Osteoblast (primary cell): ENCODE data around the gene FBXW8. TPM values are rescaled to one million over a fixed set of nuclear protein-coding genes. Genes with fewer than 3 reads are reported as not detected.

Experiments
- DNase-seq: peaks from one replicate; pipeline ENCODE4 v3.0.0; 2011; ENCODE audit warnings: low spot score, mixed read lengths; ENCODE audit not compliant: insufficient read length; ENCODE audit errors: missing footprints
- H2AFZ ChIP-seq: 2 replicates; pipeline ENCODE4 v1.6.0; 2011; ENCODE audit warnings: mild to moderate bottlenecking, low read length
- H3K27ac ChIP-seq: 2 replicates; pipeline ENCODE4 v1.5.1; 2011; ENCODE audit warnings: mild to moderate bottlenecking, low read depth, low read length, moderate library complexity
- H3K27me3 ChIP-seq: 2 replicates; pipeline ENCODE4 v1.6.0; 2012; ENCODE audit warnings: mild to moderate bottlenecking, control low read depth, inconsistent platforms, low read length, moderate library complexity; ENCODE audit not compliant: insufficient read depth
- H3K36me3 ChIP-seq: 2 replicates; pipeline ENCODE4 v1.5.1; 2011; ENCODE audit warnings: mild to moderate bottlenecking, low read length, control low read depth, moderate library complexity; ENCODE audit not compliant: insufficient read depth
- H3K4me1 ChIP-seq: 2 replicates; pipeline ENCODE4 v1.5.1; 2011; ENCODE audit warnings: mild to moderate bottlenecking, low read length, control low read depth, moderate library complexity; ENCODE audit not compliant: insufficient read depth
- H3K4me2 ChIP-seq: 2 replicates; pipeline ENCODE4 v1.6.0; 2011; ENCODE audit warnings: mild to moderate bottlenecking, low read length; ENCODE audit not compliant: insufficient read depth
- H3K4me3 ChIP-seq: fragments of 200-600 bp; sonication (generic); 3 replicates; pipeline ENCODE4 v1.5.1; 2012; ENCODE audit warnings: mild to moderate bottlenecking, low read length, inconsistent platforms; ENCODE audit not compliant: insufficient read depth
- H3K79me2 ChIP-seq: 2 replicates; pipeline ENCODE4 v1.6.0; 2012; ENCODE audit warnings: mild to moderate bottlenecking, low read length, control low read depth, inconsistent platforms; ENCODE audit not compliant: insufficient read depth
- H3K9me3 ChIP-seq: 2 replicates; pipeline ENCODE4 v1.5.1; 2011; ENCODE audit warnings: low read depth, low read length, control low read depth
- H4K20me1 ChIP-seq: 2 replicates; pipeline ENCODE4 v1.6.0; 2012; ENCODE audit warnings: mild to moderate bottlenecking, low read length, control low read depth; ENCODE audit not compliant: insufficient read depth
- total RNA-seq: library from RNA; depleted of rRNA; stranded (reverse); fragments of >200 nt; gene quantifications from 2 replicates; pipeline ENCODE4 v1.2.3, GENCODE V29; 2012
- TF ChIP-seq, protein P1 (sequence below): IDR thresholded peaks from 2 replicates; pipeline ENCODE4 v1.5.1; 2011; ENCODE audit warnings: mild to moderate bottlenecking, low read depth, low read length, moderate library complexity; ENCODE audit errors: extremely low read depth

The FBXW8 gene
- total RNA-seq, 1 donor, result 27.5 TPM

GRCh38 chr12:117006333-117006732 is 95.6 kb downstream of the FBXW8 start:
- Histone ChIP-seq H2AFZ (no peak overlapping the region), H3K9me3 (no peaks in the 10 kb centered on the region), H3K4me2 (no peak overlapping the region), H3K27ac (no peak overlapping the region), H3K36me3 (peaks cover 32% of the 10 kb centered on the region), H3K4me1 (no peaks in the 10 kb centered on the region), H3K27me3 (no peaks in the 10 kb centered on the region), H3K79me2 (no peaks in the 10 kb centered on the region), H4K20me1 (peaks cover 4% of the 10 kb centered on the region), H3K4me3 (no peak overlapping the region)
- DNase-seq, result no peak
- TF ChIP-seq, protein P1, sequence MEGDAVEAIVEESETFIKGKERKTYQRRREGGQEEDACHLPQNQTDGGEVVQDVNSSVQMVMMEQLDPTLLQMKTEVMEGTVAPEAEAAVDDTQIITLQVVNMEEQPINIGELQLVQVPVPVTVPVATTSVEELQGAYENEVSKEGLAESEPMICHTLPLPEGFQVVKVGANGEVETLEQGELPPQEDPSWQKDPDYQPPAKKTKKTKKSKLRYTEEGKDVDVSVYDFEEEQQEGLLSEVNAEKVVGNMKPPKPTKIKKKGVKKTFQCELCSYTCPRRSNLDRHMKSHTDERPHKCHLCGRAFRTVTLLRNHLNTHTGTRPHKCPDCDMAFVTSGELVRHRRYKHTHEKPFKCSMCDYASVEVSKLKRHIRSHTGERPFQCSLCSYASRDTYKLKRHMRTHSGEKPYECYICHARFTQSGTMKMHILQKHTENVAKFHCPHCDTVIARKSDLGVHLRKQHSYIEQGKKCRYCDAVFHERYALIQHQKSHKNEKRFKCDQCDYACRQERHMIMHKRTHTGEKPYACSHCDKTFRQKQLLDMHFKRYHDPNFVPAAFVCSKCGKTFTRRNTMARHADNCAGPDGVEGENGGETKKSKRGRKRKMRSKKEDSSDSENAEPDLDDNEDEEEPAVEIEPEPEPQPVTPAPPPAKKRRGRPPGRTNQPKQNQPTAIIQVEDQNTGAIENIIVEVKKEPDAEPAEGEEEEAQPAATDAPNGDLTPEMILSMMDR, result no peak

GRCh38 chr12:117007577-117007976 is 96.8 kb downstream of the FBXW8 start:
- no peak for DNase-seq
- H3K27ac ChIP-seq, result no peak overlapping the region
- no peaks in the 10 kb centered on the region for H3K27me3 ChIP-seq

DNA sequence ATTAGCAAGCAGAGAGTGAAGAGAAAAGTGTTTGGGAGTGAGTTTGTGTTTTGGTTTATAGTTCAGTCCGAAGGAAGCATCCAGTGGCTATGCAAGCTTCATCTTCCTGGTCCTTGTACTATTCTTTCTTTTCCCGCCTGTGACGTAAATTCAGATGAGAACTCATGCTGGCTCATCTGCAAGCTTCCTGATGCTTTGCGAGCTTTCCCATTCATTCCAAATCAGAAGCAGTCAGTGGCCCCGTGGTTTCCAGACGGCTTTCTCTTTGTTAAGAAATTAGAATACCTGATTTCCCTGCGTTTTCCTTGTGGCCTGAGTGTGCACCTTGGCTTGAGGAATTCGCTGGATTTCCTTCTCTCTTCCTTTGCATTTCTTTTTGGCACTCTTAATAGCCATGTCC is 99.0 kb downstream of the FBXW8 start:
- Histone ChIP-seq H3K9me3 (no peaks in the 10 kb centered on the region), H2AFZ (no peak overlapping the region), H3K27ac (no peak overlapping the region), H3K4me2 (no peak overlapping the region), H3K79me2 (no peaks in the 10 kb centered on the region), H3K27me3 (no peaks in the 10 kb centered on the region), H3K4me1 (peaks cover 12% of the 10 kb centered on the region), H3K4me3 (no peak overlapping the region), H4K20me1 (peaks cover 4% of the 10 kb centered on the region), H3K36me3 (peaks cover 35% of the 10 kb centered on the region)
- no peak for DNase-seq
- TF ChIP-seq, protein P1, result no peak

More at GRCh38 chr12:117007577-117007976, 96.8 kb downstream of the FBXW8 start:
- peaks cover 29% of the 10 kb centered on the region for H3K36me3 ChIP-seq
- no peak overlapping the region for H3K4me3 ChIP-seq
- peaks cover 4% of the 10 kb centered on the region for H4K20me1 ChIP-seq
- H3K79me2 ChIP-seq, result no peaks in the 10 kb centered on the region
- H2AFZ ChIP-seq, result no peak overlapping the region
- H3K9me3 ChIP-seq, result no peaks in the 10 kb centered on the region
- H3K4me1 ChIP-seq, result peaks cover 10% of the 10 kb centered on the region
- H3K4me2 ChIP-seq, result no peak overlapping the region
- TF ChIP-seq, protein P1, result no peak

DNA sequence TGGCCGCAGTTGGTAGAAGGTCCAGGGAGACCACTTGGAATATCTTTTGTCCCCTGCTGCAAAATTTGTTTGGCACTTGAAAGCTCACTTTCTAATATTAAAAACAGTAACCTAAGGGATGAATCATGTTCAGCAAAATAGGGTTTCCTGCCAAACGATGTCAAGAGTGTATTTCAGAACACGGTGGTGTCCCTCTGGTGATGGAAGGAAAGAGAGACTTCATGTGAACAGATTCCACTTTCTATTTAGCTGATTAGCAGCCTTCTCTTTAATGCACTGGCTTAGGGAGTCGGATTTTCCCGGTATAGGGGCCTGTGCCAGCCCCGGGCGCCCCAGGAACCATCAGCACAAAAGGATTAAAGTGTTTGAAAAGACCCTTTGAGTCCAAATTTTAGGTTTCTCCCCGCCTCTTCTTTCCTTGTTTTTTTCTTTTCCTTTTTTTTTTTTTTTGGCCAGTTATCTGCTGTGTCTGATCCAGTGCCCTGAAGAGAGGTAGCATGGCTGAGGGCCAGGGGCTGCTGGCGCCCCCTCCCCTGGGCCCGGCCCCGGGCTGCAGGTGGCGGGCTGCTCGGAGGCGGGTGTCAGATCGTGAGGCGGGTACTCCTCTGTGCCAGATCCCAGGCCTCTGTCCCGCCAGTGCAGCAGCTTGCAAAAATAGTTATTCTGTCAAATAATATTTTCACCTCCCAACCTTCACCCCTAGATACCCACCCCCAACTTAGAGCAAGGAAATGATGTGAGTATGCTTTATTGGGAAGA is 100.1 kb downstream of the FBXW8 start:
- H3K79me2 ChIP-seq, result no peaks in the 10 kb centered on the region
- H2AFZ ChIP-seq, result no peak overlapping the region
- no peak overlapping the region for H3K4me2 ChIP-seq
- no peaks in the 10 kb centered on the region for H3K9me3 ChIP-seq
- TF ChIP-seq, protein P1, result no peak
- H3K4me1 ChIP-seq, result peaks cover 12% of the 10 kb centered on the region
- DNase-seq, result peak; percentile 73
- H3K4me3 ChIP-seq, result no peak overlapping the region
- no peaks in the 10 kb centered on the region for H3K27me3 ChIP-seq
- peaks cover 32% of the 10 kb centered on the region for H3K36me3 ChIP-seq
- H3K27ac ChIP-seq, result no peak overlapping the region
- no peaks in the 10 kb centered on the region for H4K20me1 ChIP-seq
